ENCODE measurements around the gene CLEC16A.
"Not testable (repeated sequence)": the region's sequence is repeated elsewhere in the genome, so short reads cannot be mapped to it uniquely, and the experiment has no call there.

The CLEC16A gene

GRCh38 chr16:10964039-10964890, 19.9 kb downstream of the CLEC16A start:
- H3K4me3 ChIP-seq (replicated peaks; ENCODE audit: low read depth, low read length) = no peak overlapping the region
- DNase-seq (ENCODE audit: low read depth) = peak; percentile 85
- peak; percentile 92 for TF ChIP-seq CTCF (IDR thresholded peaks at IDR 0.05; ENCODE audit: low read length, missing control alignments)

GRCh38 chr16:10964891-10965326, 20.5 kb downstream of the CLEC16A start:
- no peak for DNase-seq (ENCODE audit: low read depth)
- no peak overlapping the region for H3K4me3 ChIP-seq (replicated peaks; ENCODE audit: low read depth, low read length)
- no peak for TF ChIP-seq CTCF (IDR thresholded peaks at IDR 0.05; ENCODE audit: low read length, missing control alignments)

GRCh38 chr16:10965440-10966061, 21.2 kb downstream of the CLEC16A start:
- DNase-seq (ENCODE audit: low read depth) = no peak
- H3K4me3 ChIP-seq (replicated peaks; ENCODE audit: low read depth, low read length) = no peak overlapping the region
- TF ChIP-seq CTCF (IDR thresholded peaks at IDR 0.05; ENCODE audit: low read length, missing control alignments) = no peak

DNA sequence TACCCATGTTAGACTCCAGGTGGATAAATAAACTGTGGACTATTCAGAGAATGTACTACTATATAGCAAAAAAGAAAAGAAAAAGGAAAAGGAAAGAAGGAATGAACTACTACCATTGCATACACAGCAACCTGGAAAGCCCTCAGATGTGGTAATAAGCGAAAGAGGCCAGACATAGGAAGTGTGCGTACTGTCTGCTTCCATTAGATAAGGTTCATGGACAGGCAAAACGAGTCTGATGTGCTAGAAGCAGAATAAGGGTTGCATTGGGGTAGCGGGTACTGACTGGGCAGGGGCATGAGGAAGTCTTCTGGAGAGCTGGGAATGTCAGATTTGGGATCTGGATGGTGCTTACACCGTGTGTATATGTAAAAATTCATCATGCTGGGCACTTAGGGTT, 21.8 kb downstream of the CLEC16A start:
- no peak for DNase-seq (ENCODE audit: low read depth)
- no peak for TF ChIP-seq CTCF (IDR thresholded peaks at IDR 0.05; ENCODE audit: low read length, missing control alignments)
- H3K4me3 ChIP-seq (replicated peaks; ENCODE audit: low read depth, low read length) = no peak overlapping the region

DNA sequence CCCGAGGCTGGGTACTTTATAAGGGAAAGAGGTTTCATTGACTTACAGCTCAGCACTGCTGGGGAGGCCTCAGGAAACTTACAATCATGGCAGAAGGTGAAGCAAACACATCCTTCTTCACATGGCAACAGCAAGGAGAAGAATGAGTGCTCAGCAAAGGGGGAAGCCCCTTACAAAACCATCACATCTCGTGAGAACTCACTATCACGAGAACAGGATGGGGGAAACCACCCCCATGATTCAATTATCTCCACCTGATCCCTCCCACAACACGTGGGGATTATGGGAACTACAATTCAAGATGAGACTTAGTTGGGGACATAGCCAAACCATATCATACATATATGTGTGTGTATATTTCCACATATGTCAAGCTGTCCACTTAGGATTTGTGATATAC, 22.2 kb downstream of the CLEC16A start:
- DNase-seq (ENCODE audit: low read depth) = not testable (repeated sequence)

DNA sequence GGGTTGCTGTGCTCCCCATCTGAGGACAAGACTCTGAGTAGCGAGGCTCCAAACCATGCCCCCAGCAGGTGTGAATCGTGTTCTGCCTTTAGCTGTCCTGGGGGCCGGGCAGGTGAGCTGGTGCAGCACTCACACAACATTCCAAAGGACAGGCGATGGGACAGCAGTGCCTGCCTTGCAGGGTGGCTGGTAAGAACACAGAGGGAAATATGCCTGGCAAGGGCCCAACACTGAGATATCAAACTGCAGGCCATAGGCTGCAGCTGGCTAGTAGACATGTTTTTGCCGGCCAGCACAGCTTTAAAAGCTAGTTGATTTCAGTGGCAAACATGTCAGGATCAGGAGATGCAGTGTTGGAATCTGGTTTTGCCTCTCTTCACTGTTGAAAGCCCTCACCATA, 23.6 kb downstream of the CLEC16A start:
- no peak for TF ChIP-seq CTCF (IDR thresholded peaks at IDR 0.05; ENCODE audit: low read length, missing control alignments)
- DNase-seq (ENCODE audit: low read depth) = no peak
- no peak overlapping the region for H3K4me3 ChIP-seq (replicated peaks; ENCODE audit: low read depth, low read length)

More for the DNA sequence above, 22.2 kb downstream of the CLEC16A start:
- H3K4me3 ChIP-seq (replicated peaks; ENCODE audit: low read depth, low read length) = not testable (repeated sequence)

DNA sequence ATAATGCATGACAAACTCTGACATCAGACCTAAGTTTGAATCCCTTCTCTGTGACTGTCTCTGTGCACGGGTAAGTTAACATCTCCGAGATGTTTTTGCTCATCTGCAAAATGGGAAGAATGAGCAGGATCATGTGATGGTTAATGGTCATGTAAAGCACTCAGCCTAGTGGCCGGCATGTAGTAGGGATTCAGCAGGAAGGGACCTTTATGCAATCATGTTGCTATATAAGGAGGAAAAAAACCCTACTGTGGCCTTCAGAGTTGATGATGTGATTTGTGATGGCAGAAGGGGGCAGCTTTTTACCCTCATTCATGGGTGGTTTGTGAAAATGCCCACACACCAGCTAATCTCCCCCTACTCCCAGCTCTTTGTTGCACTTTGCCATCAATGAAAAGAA, 24.1 kb downstream of the CLEC16A start:
- no peak for DNase-seq (ENCODE audit: low read depth)

More for the DNA sequence above, 24.1 kb downstream of the CLEC16A start:
- no peak for TF ChIP-seq CTCF (IDR thresholded peaks at IDR 0.05; ENCODE audit: low read length, missing control alignments)
- no peak overlapping the region for H3K4me3 ChIP-seq (replicated peaks; ENCODE audit: low read depth, low read length)

Data from fibroblast of pulmonary artery (primary cell).